Erythroblast (primary cell): ENCODE measurements around the gene COMMD10.

ENCODE experiments used
- GATA1 ChIP-seq: IDR thresholded peaks from 2 replicates; pipeline ENCODE4 v1.6.1; 2011; ENCODE audit warnings: low read depth, mild to moderate bottlenecking, control low read depth, low read length, moderate library complexity
- POLR2A ChIP-seq: IDR thresholded peaks from 2 replicates; pipeline ENCODE4 v1.6.1; 2011; ENCODE audit warnings: mild to moderate bottlenecking, low read length

DNA sequence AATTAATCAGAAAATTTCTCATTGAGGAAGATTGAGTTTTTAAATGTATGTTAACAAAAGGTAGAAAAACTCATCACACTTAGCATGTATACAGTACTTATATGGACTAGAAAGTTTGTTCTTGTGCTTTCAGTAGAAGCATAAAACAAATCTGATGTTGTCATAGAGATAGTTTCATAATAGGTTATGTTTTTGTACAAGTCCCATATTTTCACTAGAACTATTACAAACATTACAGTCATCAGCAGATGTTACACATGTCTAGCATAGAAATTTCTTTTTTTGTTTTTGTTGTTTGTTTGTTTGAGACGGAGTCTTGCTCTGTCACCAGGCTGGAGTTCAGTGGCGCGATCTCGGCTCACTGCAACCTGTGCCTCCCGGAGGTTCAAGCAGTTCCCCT lies 131.4 kb downstream of the COMMD10 start:
- no peak for TF ChIP-seq POLR2A
- TF ChIP-seq GATA1 = no peak
